ENCODE results near the gene SLC22A6. TPM values are rescaled to one million over a fixed set of nuclear protein-coding genes. Genes with fewer than 3 reads are reported as not detected.
A peak's percentile ranks its signal among the peaks of the same experiment; 100 is the strongest.

Gene SLC22A6, protein sequence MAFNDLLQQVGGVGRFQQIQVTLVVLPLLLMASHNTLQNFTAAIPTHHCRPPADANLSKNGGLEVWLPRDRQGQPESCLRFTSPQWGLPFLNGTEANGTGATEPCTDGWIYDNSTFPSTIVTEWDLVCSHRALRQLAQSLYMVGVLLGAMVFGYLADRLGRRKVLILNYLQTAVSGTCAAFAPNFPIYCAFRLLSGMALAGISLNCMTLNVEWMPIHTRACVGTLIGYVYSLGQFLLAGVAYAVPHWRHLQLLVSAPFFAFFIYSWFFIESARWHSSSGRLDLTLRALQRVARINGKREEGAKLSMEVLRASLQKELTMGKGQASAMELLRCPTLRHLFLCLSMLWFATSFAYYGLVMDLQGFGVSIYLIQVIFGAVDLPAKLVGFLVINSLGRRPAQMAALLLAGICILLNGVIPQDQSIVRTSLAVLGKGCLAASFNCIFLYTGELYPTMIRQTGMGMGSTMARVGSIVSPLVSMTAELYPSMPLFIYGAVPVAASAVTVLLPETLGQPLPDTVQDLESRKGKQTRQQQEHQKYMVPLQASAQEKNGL
- polyA plus RNA-seq, result not detected

DNA sequence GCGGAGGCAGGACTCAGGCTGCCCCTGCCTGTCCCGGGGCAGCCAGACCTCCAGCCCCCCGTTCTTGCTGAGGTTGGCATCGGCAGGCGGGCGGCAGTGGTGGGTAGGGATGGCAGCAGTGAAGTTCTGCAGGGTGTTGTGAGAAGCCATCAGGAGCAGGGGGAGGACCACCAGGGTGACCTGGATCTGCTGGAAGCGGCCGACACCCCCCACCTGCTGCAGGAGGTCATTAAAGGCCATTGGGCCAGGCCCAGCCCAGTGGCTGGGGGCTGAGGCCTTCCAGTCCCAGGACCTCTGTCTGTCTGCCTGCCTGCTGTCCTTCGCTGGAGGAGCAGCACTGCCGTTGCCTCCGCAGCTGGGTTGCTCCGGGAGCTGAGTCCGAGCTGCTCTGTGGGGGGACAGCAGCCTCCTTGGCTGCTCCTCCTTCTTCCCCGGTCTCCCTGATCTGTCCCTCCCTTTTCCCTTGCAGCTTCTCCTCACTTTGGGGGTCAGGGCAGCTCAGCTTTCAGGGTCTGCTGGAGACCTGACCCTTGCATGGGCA lies at the start of gene SLC22A6:
Gene SLC22A6, minus strand, starts transcription at position 517 of the 541 bp plus-strand sequence. Its CDS starts 277 bp downstream, at position 240.
- Mint-ChIP-seq H3K9me3 (peaks cover 0 to 2% (median 0%) of the 10 kb centered on the region in 6 donors), H3K27ac (no peak within 1 kb of the TSS), H3K4me3 (no peak within 1 kb of the TSS), H3K4me1 (no peaks in the 10 kb centered on the region), H3K36me3 (no peaks in the 10 kb centered on the region), H3K27me3 (ENCODE audit: low read depth in 3 of 3) (peaks cover 2 to 12% (median 2%) of the 10 kb centered on the region in 3 donors)
- no peak for DNase-seq

DNA sequence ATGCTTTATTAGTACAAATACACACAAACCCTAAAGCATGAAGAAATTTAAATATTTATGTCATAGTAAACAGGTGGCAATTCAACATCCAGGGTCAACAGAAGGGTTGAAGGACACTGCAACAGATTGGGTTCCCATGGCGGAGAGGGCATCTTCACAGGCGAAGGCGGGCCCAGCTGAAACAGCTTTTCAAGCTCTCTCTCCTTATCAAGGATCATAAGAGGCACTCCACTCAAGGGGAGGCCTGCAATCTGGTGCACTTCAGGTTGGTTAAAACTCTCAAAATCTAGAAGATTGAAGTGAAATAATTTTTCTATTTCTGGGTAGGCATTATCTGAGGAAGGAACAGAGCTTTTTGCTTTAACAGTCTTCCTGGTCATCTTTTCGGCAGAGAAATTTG lies 47.7 kb upstream of the SLC22A6 start:
- no peak for DNase-seq
- peaks cover 1 to 14% (median 4%) of the 10 kb centered on the region in 3 donors for H3K27me3 Mint-ChIP-seq (ENCODE audit: low read depth in 3 of 3)
- no peaks in the 10 kb centered on the region for H3K4me1 Mint-ChIP-seq
- no peak overlapping the region for H3K27ac Mint-ChIP-seq
- no peaks in the 10 kb centered on the region for H3K36me3 Mint-ChIP-seq
- no peaks in the 10 kb centered on the region for H3K9me3 Mint-ChIP-seq
- H3K4me3 Mint-ChIP-seq, result no peak overlapping the region

DNA sequence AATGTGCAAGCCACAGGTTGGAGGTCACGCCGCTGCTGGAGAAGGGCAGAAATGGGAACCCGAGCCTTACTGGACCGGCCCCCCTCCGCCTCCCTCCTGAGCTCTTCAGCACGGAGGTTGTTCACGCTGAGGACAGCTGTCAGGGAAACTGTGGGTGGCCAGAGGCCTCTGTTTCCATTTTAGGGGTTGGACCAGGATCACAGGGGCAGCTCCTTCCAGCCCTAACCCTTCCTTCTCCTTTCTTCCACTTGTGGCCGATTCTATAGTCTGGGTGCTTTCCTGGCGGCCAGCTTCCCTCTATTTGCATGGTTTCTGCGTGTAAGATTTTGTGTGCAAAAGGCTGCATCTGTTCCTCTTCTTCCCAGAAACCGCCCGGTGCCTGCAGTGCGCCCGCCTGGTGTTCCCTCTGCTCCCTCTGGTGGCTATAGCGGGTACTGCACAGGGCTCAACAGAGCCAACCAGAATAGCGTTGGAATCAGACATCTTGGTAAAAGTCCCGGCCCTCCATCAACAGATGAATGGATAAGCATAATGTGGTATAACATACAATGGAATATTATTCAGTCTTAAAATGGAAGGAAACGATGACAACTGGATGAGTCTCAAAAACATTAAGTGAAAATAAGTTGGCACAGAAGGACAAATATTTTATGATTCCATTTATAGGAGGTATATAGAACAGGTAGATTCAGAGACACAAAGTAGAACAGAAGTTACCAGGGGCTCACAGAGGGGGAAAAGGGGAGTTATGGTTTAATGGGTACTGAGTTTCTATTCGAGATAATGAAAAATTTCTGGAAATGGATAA lies 39.3 kb upstream of the SLC22A6 start:
- DNase-seq, result peak; percentile 59 to 69 (median 62)
- H3K27me3 Mint-ChIP-seq (ENCODE audit: low read depth in 3 of 3), result peaks cover 2 to 17% (median 4%) of the 10 kb centered on the region in 3 donors
- no peak overlapping the region for H3K4me3 Mint-ChIP-seq
- no peak overlapping the region for H3K27ac Mint-ChIP-seq
- no peaks in the 10 kb centered on the region for H3K36me3 Mint-ChIP-seq
- no peaks in the 10 kb centered on the region for H3K9me3 Mint-ChIP-seq
- H3K4me1 Mint-ChIP-seq, result peaks cover 0 to 6% of the 10 kb centered on the region in 2 donors

DNA sequence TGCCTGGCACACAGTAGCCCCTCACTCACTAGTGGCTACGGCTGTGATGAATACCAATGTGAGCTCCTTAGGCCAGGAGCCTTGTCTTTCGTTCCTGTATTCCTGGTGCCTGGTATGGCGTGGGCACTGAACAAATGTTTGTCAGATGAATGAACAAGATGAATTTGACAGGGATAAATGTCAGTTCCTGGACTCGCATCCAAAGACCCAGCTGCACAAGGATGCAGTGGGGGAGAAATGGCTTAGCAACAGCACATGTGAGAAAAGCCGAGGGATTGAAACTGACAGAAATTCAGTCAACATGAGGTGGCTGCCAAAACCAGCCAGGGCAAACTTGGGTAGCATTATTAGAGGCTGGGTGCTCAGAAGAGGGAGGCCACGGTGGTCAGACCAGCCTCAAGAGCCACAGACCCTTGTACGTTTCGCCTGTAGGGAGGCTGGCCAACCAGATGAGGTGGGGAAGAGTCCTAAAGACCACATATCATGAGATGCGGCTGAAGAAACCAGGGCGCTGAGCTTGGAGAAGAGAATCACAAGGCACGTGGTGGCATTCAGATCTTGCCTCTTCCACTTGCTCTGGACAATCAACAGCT lies 38.6 kb upstream of the SLC22A6 start:
- Mint-ChIP-seq H3K4me1 (peaks cover 0 to 6% of the 10 kb centered on the region in 2 donors), H3K4me3 (no peak overlapping the region), H3K27ac (no peak overlapping the region), H3K36me3 (no peaks in the 10 kb centered on the region), H3K9me3 (no peaks in the 10 kb centered on the region), H3K27me3 (ENCODE audit: low read depth in 3 of 3) (peaks cover 2 to 17% (median 5%) of the 10 kb centered on the region in 3 donors)
- DNase-seq, result no peak

DNA sequence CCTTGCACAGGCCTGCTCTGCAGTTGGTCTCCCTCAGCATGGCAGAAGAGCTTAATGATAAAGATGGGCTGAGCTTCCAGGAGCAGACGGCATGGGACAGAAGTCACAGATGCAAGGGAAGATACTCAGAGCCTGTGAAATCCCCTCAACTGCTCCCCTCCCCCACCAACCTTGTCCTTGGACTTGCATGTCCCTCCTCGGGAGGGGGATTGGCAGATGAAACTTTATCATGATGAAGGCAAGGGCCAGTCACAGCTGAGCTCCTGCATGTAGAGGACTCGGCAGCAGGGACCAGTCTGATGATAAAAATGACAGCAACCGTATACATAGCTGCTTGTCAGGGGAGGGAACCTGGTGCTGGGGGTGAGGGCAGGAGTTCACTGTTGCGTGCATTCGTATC lies 37.7 kb upstream of the SLC22A6 start:
- no peaks in the 10 kb centered on the region for H3K9me3 Mint-ChIP-seq
- no peak for DNase-seq
- peaks cover 3 to 13% (median 4%) of the 10 kb centered on the region in 3 donors for H3K27me3 Mint-ChIP-seq (ENCODE audit: low read depth in 3 of 3)
- H3K27ac Mint-ChIP-seq, result no peak overlapping the region
- H3K36me3 Mint-ChIP-seq, result no peaks in the 10 kb centered on the region
- peaks cover 0 to 6% of the 10 kb centered on the region in 2 donors for H3K4me1 Mint-ChIP-seq
- no peak overlapping the region for H3K4me3 Mint-ChIP-seq

DNA sequence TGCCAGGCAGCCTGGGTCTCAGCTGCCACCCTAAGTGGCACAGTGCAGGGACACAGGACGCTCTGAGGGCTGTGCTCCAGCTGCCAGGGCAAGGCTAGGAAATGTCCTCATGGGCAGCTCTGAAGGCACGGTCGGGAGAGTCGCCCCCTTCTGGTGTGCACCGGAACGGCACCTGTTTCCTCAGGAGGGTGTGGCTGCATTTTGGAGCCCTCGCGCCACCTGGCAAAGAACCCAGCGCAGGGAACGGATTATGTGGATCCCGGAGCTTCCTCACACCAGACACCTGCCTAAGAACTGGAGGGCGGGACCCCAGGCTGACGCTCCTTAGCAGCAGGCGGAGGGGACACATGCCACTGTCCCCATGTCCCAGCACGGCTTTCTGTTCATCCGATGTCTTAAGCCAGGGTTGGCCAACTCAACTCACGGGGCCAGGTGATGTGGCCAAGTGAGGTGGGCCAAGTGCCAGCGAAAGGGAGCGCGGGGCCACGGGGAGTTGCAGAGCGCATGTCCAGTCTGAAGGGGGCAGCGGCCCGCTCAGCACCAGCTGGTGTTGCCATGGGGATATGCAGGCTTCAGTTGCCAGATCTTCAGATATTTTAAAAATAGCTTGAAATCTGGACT lies 36.0 kb upstream of the SLC22A6 start:
- H3K27me3 Mint-ChIP-seq (ENCODE audit: low read depth in 3 of 3), result peaks cover 3 to 12% (median 4%) of the 10 kb centered on the region in 3 donors
- no peak for DNase-seq
- H3K4me1 Mint-ChIP-seq, result peaks cover 0 to 6% of the 10 kb centered on the region in 2 donors
- no peak overlapping the region for H3K27ac Mint-ChIP-seq
- H3K36me3 Mint-ChIP-seq, result no peaks in the 10 kb centered on the region
- no peaks in the 10 kb centered on the region for H3K9me3 Mint-ChIP-seq
- no peak overlapping the region for H3K4me3 Mint-ChIP-seq

DNA sequence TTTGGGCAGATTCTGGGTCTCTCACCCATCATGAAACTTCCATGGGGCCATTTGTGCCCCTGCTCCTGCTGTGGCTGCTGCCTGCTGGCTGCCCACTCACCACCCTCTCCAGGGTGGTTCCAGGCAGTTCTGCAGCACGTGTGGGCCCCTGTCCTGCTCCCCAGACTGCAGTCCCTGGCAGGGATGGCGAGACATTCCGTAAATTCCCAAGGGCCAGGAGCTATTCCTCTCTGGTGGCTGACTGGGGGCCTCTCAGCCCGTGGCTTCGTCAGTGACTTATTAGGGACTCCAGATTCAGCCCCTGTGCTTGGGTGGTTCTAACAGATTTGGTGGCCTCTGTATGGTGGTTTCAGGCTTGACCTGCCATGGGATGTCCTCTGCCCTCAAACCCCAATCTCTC lies 34.7 kb upstream of the SLC22A6 start:
- Mint-ChIP-seq H3K4me3 (no peak overlapping the region), H3K27ac (no peak overlapping the region), H3K27me3 (ENCODE audit: low read depth in 3 of 3) (peaks cover 2 to 14% (median 4%) of the 10 kb centered on the region in 3 donors), H3K9me3 (no peaks in the 10 kb centered on the region), H3K36me3 (no peaks in the 10 kb centered on the region), H3K4me1 (peaks cover 0 to 6% of the 10 kb centered on the region in 2 donors)
- no peak for DNase-seq

DNA sequence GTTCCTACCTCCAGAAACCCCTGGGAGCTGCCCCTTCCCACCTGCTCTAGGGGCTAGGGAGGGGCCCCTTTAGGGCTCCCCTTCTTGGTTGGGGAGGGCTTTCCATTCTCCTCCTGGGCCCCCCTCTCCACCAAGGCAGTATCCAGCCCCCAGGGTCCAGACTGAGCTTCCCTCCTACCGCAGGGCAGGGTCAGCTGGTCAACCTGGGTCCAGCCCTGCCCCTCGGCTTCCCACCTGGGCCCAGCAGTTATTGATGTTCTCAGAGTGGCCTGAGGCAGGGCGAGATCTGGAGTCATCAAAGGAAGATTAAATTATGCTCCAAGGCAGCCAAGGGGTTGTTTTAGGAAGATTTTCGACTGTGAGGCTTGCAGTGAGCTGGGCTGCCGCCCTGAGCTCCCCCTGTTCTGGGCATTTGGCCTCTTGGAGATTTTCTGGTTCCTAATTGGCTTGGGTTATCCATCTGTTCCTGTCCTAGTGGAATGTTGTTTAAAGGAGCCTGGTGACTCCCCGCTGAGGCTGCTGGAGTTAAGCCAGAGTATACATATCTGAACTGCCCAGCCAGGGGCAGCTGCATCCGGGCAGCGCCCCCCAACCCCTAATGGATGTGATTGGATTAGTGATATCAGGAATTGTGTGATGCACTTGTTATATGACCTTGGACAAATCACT lies 32.7 kb upstream of the SLC22A6 start:
- H3K27me3 Mint-ChIP-seq (ENCODE audit: low read depth in 3 of 3), result peaks cover 2 to 8% (median 5%) of the 10 kb centered on the region in 3 donors
- H3K27ac Mint-ChIP-seq, result no peak overlapping the region
- H3K36me3 Mint-ChIP-seq, result no peaks in the 10 kb centered on the region
- DNase-seq, result no peak
- no peaks in the 10 kb centered on the region for H3K9me3 Mint-ChIP-seq
- no peaks in the 10 kb centered on the region for H3K4me1 Mint-ChIP-seq
- H3K4me3 Mint-ChIP-seq, result no peak overlapping the region

DNA sequence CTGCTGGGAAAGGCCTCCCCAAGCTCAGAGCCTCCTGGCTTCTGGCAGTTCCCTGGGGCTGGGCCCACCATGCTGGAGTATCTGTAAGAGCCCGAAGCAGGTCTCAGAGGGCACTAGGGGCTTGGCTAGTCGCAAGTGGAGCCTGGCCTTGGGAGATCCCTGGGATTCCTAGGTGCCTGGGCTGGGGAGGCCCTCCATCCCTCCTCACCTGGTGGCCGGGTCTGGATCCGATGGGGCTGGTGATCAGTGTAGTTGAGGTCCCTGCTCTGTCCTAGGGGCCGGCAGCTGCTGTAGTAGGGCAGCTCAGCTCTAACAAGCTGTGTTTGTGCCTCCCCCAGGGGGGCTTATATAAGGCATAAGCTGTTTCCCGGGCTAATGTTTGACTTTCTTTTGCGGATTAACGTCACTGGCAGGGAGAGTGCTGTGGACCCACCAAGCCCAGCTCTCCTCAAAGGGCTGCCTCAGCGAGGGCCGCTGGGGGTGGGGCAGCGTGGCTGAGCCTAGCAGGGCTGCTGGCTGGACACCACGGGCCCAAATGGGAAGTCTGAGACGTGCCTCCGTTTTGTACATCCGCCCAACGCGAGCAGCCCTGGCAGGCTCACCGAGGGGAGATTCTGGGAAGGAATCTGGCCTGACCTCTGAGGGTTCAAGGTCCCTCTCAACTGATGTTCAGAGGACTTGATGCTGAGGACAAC lies 30.9 kb upstream of the SLC22A6 start, which contains the start of gene SLC22A8:
Gene SLC22A8, minus strand, starts transcription at position 321 of the 695 bp plus-strand sequence. CDS start 883 bp downstream, outside the sequence.
- Mint-ChIP-seq H3K27me3 (ENCODE audit: low read depth in 3 of 3) (peaks cover 2 to 8% (median 5%) of the 10 kb centered on the region in 3 donors), H3K4me1 (no peaks in the 10 kb centered on the region), H3K27ac (no peak within 1 kb of the TSS), H3K9me3 (no peaks in the 10 kb centered on the region), H3K4me3 (no peak within 1 kb of the TSS), H3K36me3 (no peaks in the 10 kb centered on the region)
- no peak for DNase-seq

DNA sequence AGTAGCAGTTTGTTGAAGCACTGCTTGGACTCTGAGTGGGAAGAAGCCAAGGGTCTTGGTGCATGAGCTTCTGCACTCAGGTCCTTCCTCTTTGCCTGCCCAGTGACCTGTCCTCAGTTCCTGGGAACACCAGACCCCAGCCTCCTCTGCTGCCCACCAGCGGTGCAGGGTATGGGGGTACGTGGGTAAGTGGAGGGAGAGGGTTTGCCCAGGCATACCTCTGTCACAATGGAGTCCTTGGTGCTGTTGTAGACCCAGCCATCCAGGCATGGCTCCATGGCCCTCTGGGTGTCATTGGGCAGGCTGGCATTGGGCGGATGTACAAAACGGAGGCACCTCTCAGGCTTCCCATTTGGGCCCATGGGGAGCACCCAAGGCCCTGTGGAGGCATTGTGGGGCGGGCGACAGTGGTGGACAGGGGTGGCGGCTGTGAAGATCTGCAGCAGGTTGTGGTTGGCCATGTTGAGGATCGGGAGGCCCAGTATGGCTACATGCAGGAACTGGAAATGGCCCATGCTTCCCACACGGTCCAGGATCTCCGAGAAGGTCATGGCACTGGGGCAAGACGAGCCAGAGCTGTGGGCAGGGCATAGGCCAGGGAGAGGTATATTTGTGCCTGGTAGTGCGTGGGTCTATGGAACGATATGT lies 29.8 kb upstream of the SLC22A6 start:
- H3K27ac Mint-ChIP-seq, result no peak overlapping the region
- peaks cover 4 to 8% (median 5%) of the 10 kb centered on the region in 3 donors for H3K27me3 Mint-ChIP-seq (ENCODE audit: low read depth in 3 of 3)
- H3K4me3 Mint-ChIP-seq, result no peak overlapping the region
- H3K4me1 Mint-ChIP-seq, result no peaks in the 10 kb centered on the region
- H3K9me3 Mint-ChIP-seq, result no peaks in the 10 kb centered on the region
- DNase-seq, result no peak
- H3K36me3 Mint-ChIP-seq, result no peaks in the 10 kb centered on the region

DNA sequence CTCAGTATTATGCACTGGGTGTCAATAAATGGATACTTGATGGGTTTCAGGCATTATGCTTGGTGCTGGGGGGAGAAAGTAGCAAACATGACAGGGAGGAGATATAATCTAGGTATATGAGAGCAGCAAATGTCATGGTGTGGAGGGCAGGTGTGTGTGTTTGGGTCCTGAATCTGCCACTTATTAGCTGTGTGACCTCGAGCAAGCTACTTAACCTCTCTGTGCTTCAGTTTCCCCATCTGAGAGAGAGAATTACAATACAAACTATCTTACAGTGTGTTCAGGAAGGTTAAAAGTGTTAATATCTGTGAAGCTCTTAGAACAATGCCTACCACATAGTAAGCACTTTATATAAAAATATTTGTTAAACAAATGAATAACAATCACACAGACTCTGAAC lies 28.1 kb upstream of the SLC22A6 start:
- H3K36me3 Mint-ChIP-seq, result no peaks in the 10 kb centered on the region
- H3K9me3 Mint-ChIP-seq, result no peaks in the 10 kb centered on the region
- no peak for DNase-seq
- H3K27me3 Mint-ChIP-seq (ENCODE audit: low read depth in 3 of 3), result peaks cover 1 to 6% (median 3%) of the 10 kb centered on the region in 3 donors
- H3K27ac Mint-ChIP-seq, result no peak overlapping the region
- H3K4me3 Mint-ChIP-seq, result no peak overlapping the region
- H3K4me1 Mint-ChIP-seq, result no peaks in the 10 kb centered on the region

DNA sequence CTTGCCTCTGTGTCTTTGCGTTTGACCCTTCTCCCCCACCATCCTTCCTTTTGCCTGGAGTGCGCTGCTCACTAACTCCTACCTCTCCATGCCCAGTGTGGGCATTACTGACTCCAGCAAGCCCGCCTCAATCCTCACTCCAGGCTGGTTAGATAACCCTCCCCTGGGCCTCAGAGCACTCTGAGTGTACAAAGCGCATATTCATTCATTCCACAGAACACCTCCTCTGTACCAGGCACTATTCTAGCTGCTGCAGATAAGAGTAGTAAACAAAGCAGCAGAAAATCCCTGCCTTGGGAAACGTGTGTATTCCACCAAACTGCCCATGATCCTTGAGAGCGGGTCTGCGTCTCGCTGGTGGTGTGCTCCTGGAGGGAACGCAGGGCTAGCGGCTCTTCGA lies 27.7 kb upstream of the SLC22A6 start:
- no peaks in the 10 kb centered on the region for H3K4me1 Mint-ChIP-seq
- peaks cover 1 to 6% (median 3%) of the 10 kb centered on the region in 3 donors for H3K27me3 Mint-ChIP-seq (ENCODE audit: low read depth in 3 of 3)
- no peak for DNase-seq
- H3K27ac Mint-ChIP-seq, result no peak overlapping the region
- H3K9me3 Mint-ChIP-seq, result no peaks in the 10 kb centered on the region
- no peaks in the 10 kb centered on the region for H3K36me3 Mint-ChIP-seq
- no peak overlapping the region for H3K4me3 Mint-ChIP-seq

All from immature natural killer cell (primary cell).